OCI-LY7 (cell line): ENCODE measurements around the gene PLPPR2. TPM values are rescaled to one million over a fixed set of nuclear protein-coding genes. Genes with fewer than 3 reads are reported as not detected.
A peak's percentile ranks its signal among the peaks of the same experiment; 100 is the strongest.

ENCODE experiments used
- BruUV-seq: library from RNA; stranded (reverse); fragments of 400-500 nt; replicated peaks from 2 replicates; lab custom pipeline; 2021; lab: Mats Ljungman, UMichigan
- CTCF ChIA-PET: fragments of 300-600 bp; sonication (Branson Sonifier 250); formaldehyde crosslinking; loops from one replicate; lab custom pipeline; 2022; ENCODE audit warnings: antibody characterized with exemption; ENCODE audit not compliant: unreplicated experiment; lab: Charles Lee
- POLR2A ChIA-PET: fragments of 300-600 bp; sonication (Branson Sonifier 250); formaldehyde crosslinking; loops from one replicate; lab custom pipeline; 2022; ENCODE audit warnings: antibody characterized with exemption; lab: Charles Lee
- DNase-seq: peaks from one replicate; pipeline ENCODE4 v3.0.0-alpha.2; 2015; ENCODE audit warnings: low spot score
- H2AFZ ChIP-seq: fragments of 200-600 bp; sonication (generic), shearing (Covaris generic); 2 replicates; pipeline ENCODE4 v1.6.1; 2014; ENCODE audit warnings: mild to moderate bottlenecking, antibody characterized with exemption, low read length, moderate library complexity
- H3K27ac ChIP-seq: fragments of 200-600 bp; sonication (generic); 2 replicates; pipeline ENCODE4 v1.5.1; 2014; ENCODE audit warnings: mixed run types, low read depth, mild to moderate bottlenecking, moderate library complexity, low read length, inconsistent platforms; ENCODE audit not compliant: poor library complexity, severe bottlenecking
- H3K36me3 ChIP-seq: fragments of 200-600 bp; sonication (generic); 2 replicates; pipeline ENCODE4 v1.6.1; 2014; ENCODE audit warnings: mild to moderate bottlenecking, antibody characterized with exemption, low read length, moderate library complexity, mixed read lengths; ENCODE audit not compliant: insufficient read depth
- H3K4me1 ChIP-seq: fragments of 200-600 bp; sonication (generic); 2 replicates; pipeline ENCODE4 v1.5.1; 2014; ENCODE audit warnings: mild to moderate bottlenecking, low read length; ENCODE audit not compliant: insufficient read depth, poor library complexity, severe bottlenecking
- H3K4me2 ChIP-seq: fragments of 200-600 bp; sonication (generic); 2 replicates; pipeline ENCODE4 v1.6.1; 2014; ENCODE audit warnings: mild to moderate bottlenecking, low read length
- H3K4me3 ChIP-seq: fragments of 200-600 bp; sonication (generic); 2 replicates; pipeline ENCODE4 v1.5.1; 2014; ENCODE audit warnings: mild to moderate bottlenecking, low read depth, low read length; ENCODE audit not compliant: poor library complexity, severe bottlenecking
- H3K79me2 ChIP-seq: fragments of 200-600 bp; sonication (generic); 2 replicates; pipeline ENCODE4 v1.6.1; 2016; ENCODE audit warnings: low read depth, mild to moderate bottlenecking, low read length, moderate library complexity, mixed read lengths; ENCODE audit not compliant: insufficient read depth
- H3K9me2 ChIP-seq: fragments of 200-600 bp; sonication (generic); 2 replicates; pipeline ENCODE4 v1.6.1; 2016; ENCODE audit warnings: mild to moderate bottlenecking, low read length, mixed read lengths; ENCODE audit not compliant: insufficient read depth
- H3K9me3 ChIP-seq: fragments of 200-600 bp; sonication (generic); 2 replicates; pipeline ENCODE4 v1.6.1; 2014; ENCODE audit warnings: mild to moderate bottlenecking, mixed run types, low read length, mixed read lengths
- H4K20me1 ChIP-seq: fragments of 200-600 bp; sonication (generic); 2 replicates; pipeline ENCODE4 v1.6.1; 2014; ENCODE audit warnings: mild to moderate bottlenecking, antibody characterized with exemption, low read length, moderate library complexity, mixed read lengths; ENCODE audit not compliant: insufficient read depth
- CTCF ChIP-seq: fragments of 200-600 bp; sonication (generic); conservative IDR thresholded peaks from 2 replicates; pipeline ENCODE4 v1.5.1; 2014; ENCODE audit warnings: mild to moderate bottlenecking, antibody characterized with exemption, low read length, moderate library complexity, mixed read lengths
- EZH2phosphoT487 ChIP-seq: fragments of 200-600 bp; sonication (generic); IDR thresholded peaks from 2 replicates; pipeline ENCODE4 v1.6.1; 2018; ENCODE audit warnings: low read depth, borderline replicate concordance, mild to moderate bottlenecking, mixed run types, antibody characterized with exemption, low read length, moderate library complexity, mixed read lengths
- intact Hi-C: fragments of 100-400 bp; cut with micrococcal nuclease; formaldehyde crosslinking; loops from one replicate; pipeline ENCODE4 v1.10.0; 2022; ENCODE audit not compliant: unreplicated experiment
- total RNA-seq, 2 experiments: library from RNA; depleted of rRNA in 1 of 2; stranded (reverse); fragments of >200 nt in 1 of 2; shearing (Covaris generic) in 1 of 2; gene quantifications; 2 replicates each; pipeline ENCODE4 v1.2.3, GENCODE V29; 2014 to 2022

Gene PLPPR2
- total RNA-seq, 2 experiments from 2014 or later: 0.88 to 3.6 TPM

- Histone ChIP-seq H3K9me3 (no peaks in the 10 kb centered on the region), H3K79me2 (no peaks in the 10 kb centered on the region), H3K4me1 (peaks cover 14% of the 10 kb centered on the region), H3K36me3 (no peaks in the 10 kb centered on the region), H3K27ac (no peak overlapping the region), H3K9me2 (no peaks in the 10 kb centered on the region), H4K20me1 (no peaks in the 10 kb centered on the region), H3K4me3 (no peak overlapping the region), H3K4me2 (no peak overlapping the region), H2AFZ (no peak overlapping the region)
- TF ChIP-seq EZH2phosphoT487 (no peak), CTCF (peak; percentile 39)
- intact Hi-C loops: no loop called here
- no peak for DNase-seq
- ChIA-PET CTCF (no interaction called here), POLR2A (interaction anchor here (0.6 to 1.1 kb wide), 2 partner anchors 38 to 43 kb away, joined by 3 to 4 read pairs; no protein-coding TSS in a partner anchor)
- no TSS peak for BruUV-seq
Measured at GRCh38 chr19:11321191-11322126, 33.8 kb upstream of the PLPPR2 start.

DNA sequence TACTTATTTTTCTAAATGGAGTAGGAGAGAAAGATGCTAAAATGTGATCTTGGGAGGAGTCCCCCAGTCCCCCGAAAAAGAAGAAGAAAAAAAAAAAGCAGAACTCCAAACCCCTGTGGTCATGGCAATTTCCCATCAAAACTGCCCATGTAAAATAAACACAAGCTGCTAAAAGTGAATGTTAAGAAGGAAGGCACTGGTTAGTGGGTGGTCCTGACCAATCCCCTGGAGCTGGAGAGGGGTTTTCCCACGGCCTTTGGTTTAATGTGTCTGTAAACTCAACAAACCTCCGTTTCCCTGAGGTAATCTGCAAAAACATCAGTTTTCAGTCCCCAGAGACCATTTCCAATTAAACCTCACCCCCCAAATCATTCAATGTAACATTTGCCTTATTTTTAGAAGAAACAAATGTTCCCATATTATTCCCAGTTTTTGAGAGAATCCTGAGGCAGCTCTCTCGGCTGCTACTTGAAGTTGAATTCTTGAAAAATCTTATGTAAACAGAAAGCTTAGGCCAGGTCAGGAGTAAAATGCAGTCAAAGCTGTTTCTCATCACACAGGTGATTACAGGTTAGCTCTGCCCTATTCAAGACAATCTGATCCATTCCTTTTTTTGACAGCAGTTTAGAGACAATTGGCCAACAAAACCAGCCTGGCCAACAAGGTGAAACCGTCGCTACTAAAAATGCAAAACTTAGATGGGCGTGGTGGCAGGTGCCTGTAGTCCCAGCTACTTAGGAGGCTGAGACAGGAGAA is 32.8 kb upstream of the PLPPR2 start:
- TSS peak; percentile 56 for BruUV-seq
- Histone ChIP-seq H3K9me2 (no peaks in the 10 kb centered on the region), H4K20me1 (no peaks in the 10 kb centered on the region), H3K79me2 (no peaks in the 10 kb centered on the region), H3K4me3 (no peak overlapping the region), H3K9me3 (no peaks in the 10 kb centered on the region), H3K4me2 (no peak overlapping the region), H3K27ac (no peak overlapping the region), H3K36me3 (no peaks in the 10 kb centered on the region), H2AFZ (no peak overlapping the region), H3K4me1 (peaks cover 14% of the 10 kb centered on the region)
- CTCF ChIA-PET: interaction anchor here (0.6 kb wide), 1 partner anchor 21 kb away, joined by 3 read pairs; no protein-coding TSS in a partner anchor
- no peak for DNase-seq
- POLR2A ChIA-PET: interaction anchor here (0.7 to 1.1 kb wide), 4 partner anchors 14 to 66 kb away, joined by 3 to 6 read pairs (median 4); partner anchors contain the start of gene RAB3D
- TF ChIP-seq EZH2phosphoT487 (no peak), CTCF (no peak)
- intact Hi-C loops: no loop called here
